ENCODE results near the gene RAB34. TPM values are rescaled to one million over a fixed set of nuclear protein-coding genes. Genes with fewer than 3 reads are reported as not detected.
A peak's percentile ranks its signal among the peaks of the same experiment; 100 is the strongest.

The RAB34 gene
- polyA plus RNA-seq, 3 donors: 66.7 to 93.3 (median 79.1) TPM

DNA sequence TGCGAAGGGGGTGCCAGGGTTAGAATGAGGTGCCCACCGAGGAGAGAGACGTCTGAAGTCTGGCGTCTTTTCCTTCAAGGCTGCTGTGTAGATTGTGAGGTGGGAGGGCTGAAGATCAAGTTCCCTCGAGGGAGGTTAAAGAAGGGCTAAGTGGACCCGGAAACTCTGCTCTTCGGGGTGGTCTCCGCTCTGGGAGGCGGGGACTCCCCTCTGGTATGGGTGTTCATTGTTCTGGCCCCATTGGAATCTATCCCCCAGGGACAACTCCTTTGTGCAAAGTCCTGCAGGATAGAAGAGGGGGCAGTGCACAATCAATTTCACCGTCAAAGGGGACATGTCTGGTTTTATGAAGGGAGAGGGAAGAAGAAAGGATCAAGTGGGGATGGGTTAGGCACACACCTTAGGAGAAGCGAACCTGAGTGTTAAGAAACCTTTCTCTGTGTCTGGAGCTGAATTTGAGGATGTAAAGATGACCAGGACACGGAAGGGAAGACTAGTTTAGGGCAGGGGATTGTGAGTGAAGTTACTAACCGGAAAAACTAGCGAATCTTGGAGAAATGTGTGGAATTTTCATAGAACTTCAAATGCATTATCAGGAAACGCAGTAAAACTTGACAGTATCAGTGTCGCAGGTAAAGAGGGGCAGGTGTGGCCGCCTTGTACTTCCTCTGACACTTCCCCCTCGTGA, 809 bp upstream of the RAB34 start:
- peak overlapping the region; percentile 66 to 92 (median 89) for H3K27ac Mint-ChIP-seq
- intact Hi-C loops (cut with micrococcal nuclease): loop anchor here (2.0 to 10.0 kb wide), 5 partner anchors 56 to 234 kb away; partner anchors contain the start of genes BLTP2 (in 2 of the 2), FLOT2 (in 1 of the 2), SDF2 (in 1 of the 2) and SUPT6H (in 1 of the 2)

More for the DNA sequence above, 809 bp upstream of the RAB34 start:
- Histone ChIP-seq H3K36me3 (replicated peaks in 1 of 2; ENCODE audit: control insufficient read depth in 1 of 2, insufficient read depth in 2 of 2, low read length in 2 of 2) (peaks cover 26 to 47% of the 10 kb centered on the region in 2 donors), H3K4me2 (replicated peaks; ENCODE audit: extremely low read depth, low read length, poor library complexity, severe bottlenecking) (peak overlapping the region; percentile 94), H3K9ac (ENCODE audit: insufficient read depth, low read length, poor library complexity, severe bottlenecking) (peak overlapping the region; percentile 70), H3K4me1 (ENCODE audit: control insufficient read depth in 1 of 2, insufficient read depth in 2 of 2, low read length in 2 of 2) (peaks cover 45 to 56% of the 10 kb centered on the region in 2 donors), H3K9me3 (replicated peaks in 1 of 2; ENCODE audit: control insufficient read depth in 1 of 2, insufficient read depth in 1 of 2, low read length in 2 of 2) (no peaks in the 10 kb centered on the region), H3K27ac (ENCODE audit: low read depth in 1 of 2, low read length in 2 of 2) (peak overlapping the region in 1 of 2 donors; percentile 45), H4K20me1 (ENCODE audit: insufficient read depth, low read length) (peaks cover 36% of the 10 kb centered on the region), H3K27me3 (ENCODE audit: control insufficient read depth in 2 of 2, insufficient read depth in 2 of 2, low read length in 2 of 2) (no peaks in the 10 kb centered on the region), H3K4me3 (replicated peaks in 1 of 3; ENCODE audit: low read depth in 2 of 3, low read length in 3 of 3) (peak overlapping the region in 2 of 3 experiments; percentile 55 to 78), H2AFZ (ENCODE audit: insufficient read depth, low read depth, low read length, poor library complexity, severe bottlenecking) (peak overlapping the region; percentile 82), H3K79me2 (ENCODE audit: insufficient read depth, low read length) (peaks cover 35% of the 10 kb centered on the region)
- H3K4me1 Mint-ChIP-seq: peaks cover 36% of the 10 kb centered on the region
- TF ChIP-seq CTCF (IDR thresholded peaks at IDR 0.05): no peak
- H3K9me3 Mint-ChIP-seq: no peaks in the 10 kb centered on the region
- peaks cover 34 to 54% of the 10 kb centered on the region in 2 donors for H3K36me3 Mint-ChIP-seq
- no peak for DNase-seq
- peak overlapping the region; percentile 93 to 94 for H3K4me3 Mint-ChIP-seq
- peaks cover 0 to 5% (median 2%) of the 10 kb centered on the region in 3 donors for H3K27me3 Mint-ChIP-seq (ENCODE audit: low read depth in 3 of 3)
- 27% methylated on average over 5 of the region's 18 CpGs for WGBS (ENCODE audit: insufficient coverage)
